SK-N-SH (cell line): ENCODE measurements around the gene IL22RA1. TPM values are rescaled to one million over a fixed set of nuclear protein-coding genes. Genes with fewer than 3 reads are reported as not detected.

Experiments
- CTCF ChIA-PET: fragments of 300-600, 350-600 bp; formaldehyde crosslinking; extraction: SDS; loops from one replicate; lab custom pipeline; 2021; lab: Yijun Ruan, JAX
- POLR2A ChIA-PET: fragments of 350-600 bp; sonication (Branson Sonifier 250); formaldehyde crosslinking; extraction: SDS; loops from one replicate; lab custom pipeline; 2020; ENCODE audit warnings: antibody characterized with exemption, inconsistent platforms; lab: Yijun Ruan, JAX
- DNase-seq: peaks from one replicate; pipeline ENCODE4 v3.0.0; 2012
- H2AFZ ChIP-seq: fragments of 200-600 bp; sonication (generic); 2 replicates; pipeline ENCODE4 v1.8.1; 2016; ENCODE audit warnings: antibody characterized with exemption, mild to moderate bottlenecking, low read depth
- H3F3A ChIP-seq: fragments of 200-600 bp; sonication (generic); replicated peaks from 2 replicates; pipeline ENCODE3; 2016; ENCODE audit warnings: antibody characterized with exemption, mild to moderate bottlenecking; ENCODE audit not compliant: insufficient read depth
- H3K27ac ChIP-seq, 2 experiments: fragments of 200-500 bp in 1 of 2; fragments of 200-600 bp in 1 of 2; sonication (Bioruptor generic) in 1 of 2; sonication (generic), shearing (Covaris generic) in 1 of 2; 2 replicates each; pipeline versions ENCODE4 v1.5.1 to v1.6.1; 2014 to 2016; ENCODE audit warnings: low read depth in 2 of 2, inconsistent platforms in 1 of 2, low read length in 1 of 2, mild to moderate bottlenecking in 1 of 2, mixed read lengths in 1 of 2
- H3K27me3 ChIP-seq: fragments of 200-600 bp; sonication (generic), shearing (Covaris generic); 2 replicates; pipeline ENCODE4 v1.6.1; 2016; ENCODE audit warnings: mixed run types; ENCODE audit not compliant: insufficient read depth
- H3K36me3 ChIP-seq, 2 experiments: fragments of 200-500 bp in 1 of 2; fragments of 200-600 bp in 1 of 2; sonication (Bioruptor generic) in 1 of 2; sonication (generic) in 1 of 2; replicated peaks in 1 of 2; 2 replicates each; pipeline versions ENCODE3 to v1.5.1; 2014 to 2016; ENCODE audit warnings: low read length in 1 of 2, mild to moderate bottlenecking in 1 of 2; ENCODE audit not compliant: insufficient read depth in 2 of 2, control insufficient read depth in 1 of 2
- H3K4me1 ChIP-seq, 2 experiments: fragments of 200-500 bp in 1 of 2; fragments of 200-600 bp in 1 of 2; sonication (Bioruptor generic) in 1 of 2; sonication (generic), shearing (Covaris generic) in 1 of 2; 2 replicates each; pipeline versions ENCODE4 v1.5.1 to v1.6.1; 2014 to 2016; ENCODE audit warnings: low read depth in 1 of 2, low read length in 1 of 2, mixed run types in 1 of 2; ENCODE audit not compliant: insufficient read depth in 2 of 2, control insufficient read depth in 1 of 2
- H3K4me2 ChIP-seq: fragments of 200-600 bp; sonication (generic), shearing (Covaris generic); 2 replicates; pipeline ENCODE4 v1.6.1; 2017; ENCODE audit warnings: mixed run types
- H3K4me3 ChIP-seq, 2 experiments: fragments of 200-500 bp in 1 of 2; fragments of 200-600 bp in 1 of 2; sonication (Bioruptor generic) in 1 of 2; sonication (generic), shearing (Covaris generic) in 1 of 2; 2 replicates each; pipeline versions ENCODE4 v1.5.1 to v1.8.1; 2014 to 2016; ENCODE audit warnings: low read depth in 2 of 2, inconsistent platforms in 1 of 2, low read length in 1 of 2, mild to moderate bottlenecking in 1 of 2, mixed read lengths in 1 of 2, moderate library complexity in 1 of 2
- H3K79me2 ChIP-seq: fragments of 200-600 bp; sonication (generic); 2 replicates; pipeline ENCODE4 v1.8.1; 2017; ENCODE audit warnings: mild to moderate bottlenecking; ENCODE audit not compliant: insufficient read depth
- H3K9ac ChIP-seq: fragments of 200-600 bp; sonication (generic); 2 replicates; pipeline ENCODE4 v1.6.1; 2017; ENCODE audit warnings: mixed run types
- H3K9me2 ChIP-seq: fragments of 200-600 bp; sonication (generic); 2 replicates; pipeline ENCODE4 v1.6.1; 2017; ENCODE audit warnings: mixed run types
- H3K9me3 ChIP-seq: fragments of 200-600 bp; sonication (generic); 2 replicates; pipeline ENCODE4 v1.6.1; 2017; ENCODE audit warnings: mixed run types, mild to moderate bottlenecking, moderate library complexity
- H4K20me1 ChIP-seq: fragments of 200-600 bp; sonication (generic); 2 replicates; pipeline ENCODE4 v1.6.1; 2017; ENCODE audit warnings: mild to moderate bottlenecking, mixed run types; ENCODE audit not compliant: insufficient read depth
- CHD2 ChIP-seq: fragments of 150-350 bp; IDR thresholded peaks from 2 replicates; pipeline ENCODE4 v1.6.1; 2018; ENCODE audit warnings: low read length; ENCODE audit not compliant: partially characterized antibody
- EP300 ChIP-seq, 2 experiments: IDR thresholded peaks; 2 replicates each; pipeline versions ENCODE4 v1.4.0 to v1.6.1; 2012; ENCODE audit warnings: borderline replicate concordance in 1 of 2, low read depth in 1 of 2, low read length in 1 of 2
- EZH2phosphoT487 ChIP-seq: fragments of 200-600 bp; sonication (generic); IDR thresholded peaks from 2 replicates; pipeline ENCODE4 v1.6.1; 2017; ENCODE audit warnings: low read depth, mixed run types, mild to moderate bottlenecking, antibody characterized with exemption, moderate library complexity, borderline replicate concordance
- GATA2 ChIP-seq: sonication (generic); formaldehyde crosslinking; IDR thresholded peaks from 2 replicates; pipeline ENCODE4 v1.5.0; 2020; ENCODE audit warnings: mild to moderate bottlenecking, missing genetic modification reagents
- NFIC ChIP-seq: IDR thresholded peaks from 2 replicates; pipeline ENCODE4 v1.4.0; 2012; ENCODE audit warnings: borderline replicate concordance
- PBX3 ChIP-seq: IDR thresholded peaks from 2 replicates; pipeline ENCODE4; 2012
- RAD21 ChIP-seq: IDR thresholded peaks from 2 replicates; pipeline ENCODE4 v1.6.1; 2012; ENCODE audit warnings: mild to moderate bottlenecking, low read length
- RCOR1 ChIP-seq: fragments of 150-350 bp; IDR thresholded peaks from 2 replicates; pipeline ENCODE4 v1.6.1; 2017; ENCODE audit warnings: antibody characterized with exemption, low read length
- SMC3 ChIP-seq: IDR thresholded peaks from 2 replicates; pipeline ENCODE4 v1.6.1; 2012; ENCODE audit warnings: low read depth, low read length, improper control_type of control experiment
- TEAD4 ChIP-seq: IDR thresholded peaks from 2 replicates; pipeline ENCODE4 v1.4.0; 2012; ENCODE audit warnings: mild to moderate bottlenecking, borderline replicate concordance; ENCODE audit not compliant: insufficient read depth
- USF1 ChIP-seq: IDR thresholded peaks from 2 replicates; pipeline ENCODE4 v1.4.0; 2012; ENCODE audit warnings: low read depth, borderline replicate concordance
- USF2 ChIP-seq: fragments of 150-350 bp; IDR thresholded peaks from 2 replicates; pipeline ENCODE4 v1.6.1; 2017; ENCODE audit warnings: antibody characterized with exemption, low read length, low read depth, borderline replicate concordance
- WGBS: methylation state at CpG from one replicate; pipeline ENCODE4 v1.1.6; 2017; ENCODE audit warnings: low lambda C conversion rate; 5-methylcytosine and 5-hydroxymethylcytosine counted together
- polyA plus RNA-seq, 3 experiments: library from polyadenylated mRNA; depleted of rRNA; stranded (reverse); fragments of >200 nt; gene quantifications; 2 replicates each; pipeline ENCODE4 v1.2.3, GENCODE V29; 2012

The IL22RA1 gene
- polyA plus RNA-seq, 1 of the 3 experiments (the other 2 are of a cell fraction) = 0.03 TPM

- TF ChIP-seq PBX3 = no peak
- no peak for TF ChIP-seq TEAD4
These were observed 22.8 kb downstream of the IL22RA1 start (continued) for GRCh38 chr1:24119859-24120756.

GRCh38 chr1:24119489-24119858 is 23.5 kb downstream of the IL22RA1 start:
- no peaks in the 10 kb centered on the region for H3F3A ChIP-seq
- H3K9me3 ChIP-seq = no peaks in the 10 kb centered on the region
- no peaks in the 10 kb centered on the region for H3K9me2 ChIP-seq
- no peak for DNase-seq
- no peak overlapping the region for H3K4me2 ChIP-seq
- WGBS = 74% methylated on average over 4 of the region's 5 CpGs
- no peak overlapping the region for H3K4me3 ChIP-seq
- no peak overlapping the region for H3K27ac ChIP-seq
- TF ChIP-seq SMC3 (no peak), EP300 (IDR thresholded peaks at IDR 0.05; ENCODE audit: borderline replicate concordance in 1 of 2, low read depth in 1 of 2, low read length in 1 of 2) (no peak), USF2 (no peak), GATA2 (CRISPR knock-in tag) (no peak), CHD2 (no peak), EZH2phosphoT487 (no peak), NFIC (no peak), RCOR1 (no peak), RAD21 (no peak), USF1 (no peak)
- no peak overlapping the region for H3K9ac ChIP-seq
- CTCF ChIA-PET = interaction anchor here (1.4 to 1.9 kb wide), 3 partner anchors 28 to 48 kb away, joined by 5 to 11 read pairs (median 6); no protein-coding TSS in a partner anchor
- H3K36me3 ChIP-seq = no peaks in the 10 kb centered on the region
- POLR2A ChIA-PET = no interaction called here
- no peak overlapping the region for H2AFZ ChIP-seq
- H4K20me1 ChIP-seq = no peaks in the 10 kb centered on the region
- H3K4me1 ChIP-seq = no peaks in the 10 kb centered on the region; a peak in 1 of 4 replicates
- no peaks in the 10 kb centered on the region; the same call in 1 of the 2 replicates for H3K27me3 ChIP-seq
- no peaks in the 10 kb centered on the region for H3K79me2 ChIP-seq
